HG03103 (cell line): Measurements from ENCODE around the gene CAND2.

Source experiments
- ATAC-seq: cut with Tn5 transposase; IDR thresholded peaks from one replicate; pipeline ENCODE4 v1.9.1; 2021; ENCODE audit warnings: low read depth; ENCODE audit not compliant: unreplicated experiment

CAND2 gene

DNA sequence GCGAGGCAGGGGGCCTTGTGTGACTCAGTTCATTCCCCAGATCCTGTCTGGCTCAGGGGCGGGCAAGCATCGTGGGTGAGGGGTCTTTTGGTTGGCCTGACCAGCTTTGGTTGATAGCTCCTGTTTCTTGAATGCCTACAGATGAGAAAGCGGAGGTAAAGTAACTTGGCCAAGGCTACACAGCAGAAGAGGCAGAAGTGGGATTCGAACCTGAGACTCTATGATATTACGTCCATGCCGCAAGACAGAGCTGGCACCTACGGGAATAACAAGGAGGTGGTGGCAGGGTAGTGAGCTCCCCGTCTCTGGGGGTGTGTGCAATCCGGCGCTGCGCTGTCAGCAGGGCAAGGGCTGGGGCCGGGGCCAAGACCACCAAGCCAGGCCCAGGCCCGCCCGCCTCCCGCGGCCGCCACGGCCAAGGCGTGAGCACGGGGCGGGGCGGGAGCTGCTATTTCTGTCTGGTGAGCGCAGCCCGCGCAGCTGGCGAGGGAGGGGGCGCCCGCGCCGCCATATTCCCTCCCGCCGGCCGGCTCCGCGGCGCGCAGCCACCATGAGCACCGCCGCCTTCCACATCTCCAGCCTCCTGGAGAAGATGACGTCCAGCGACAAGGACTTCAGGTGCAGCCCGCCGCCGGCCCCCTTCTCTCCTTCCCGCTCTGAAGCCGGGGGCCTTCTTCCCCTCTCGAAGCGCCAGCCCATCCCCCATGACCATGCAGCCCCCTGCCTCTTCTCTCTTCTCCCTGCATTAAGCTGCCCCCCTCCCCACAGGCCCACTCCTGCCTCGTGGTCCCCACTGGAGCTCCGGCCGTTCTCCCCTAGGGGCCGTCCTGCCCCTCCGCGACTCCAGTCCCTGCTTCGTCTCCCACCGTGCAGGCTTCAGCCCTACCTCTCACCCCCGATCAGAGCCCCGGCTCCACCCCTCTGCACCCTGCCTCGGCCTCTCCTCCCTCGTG, at the start of gene CAND2:
Gene CAND2 (plus strand): TSS at position 510 of the 953 bp plus-strand sequence. CDS start 41 bp downstream, at position 551.
- no peak for ATAC-seq

DNA sequence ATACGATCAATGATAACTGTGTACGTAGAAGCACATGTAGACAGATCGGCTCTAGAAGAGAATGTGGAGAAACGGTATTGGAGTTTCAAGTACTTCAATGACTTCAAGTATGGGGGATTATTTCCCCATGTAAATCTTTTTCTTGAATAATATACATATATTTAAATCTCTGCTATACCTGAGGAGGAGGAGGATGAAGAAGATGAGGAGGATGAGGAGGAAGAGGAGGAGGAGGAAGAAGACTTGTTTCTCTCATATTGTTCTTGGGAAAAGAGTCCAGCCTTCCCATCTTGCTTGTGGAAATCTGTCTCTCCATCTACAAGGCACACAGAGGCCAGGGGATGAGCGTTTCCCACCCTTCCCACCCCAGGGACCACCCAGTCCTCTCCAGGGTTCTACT, 48.0 kb upstream of the CAND2 start:
- ATAC-seq, result no peak

DNA sequence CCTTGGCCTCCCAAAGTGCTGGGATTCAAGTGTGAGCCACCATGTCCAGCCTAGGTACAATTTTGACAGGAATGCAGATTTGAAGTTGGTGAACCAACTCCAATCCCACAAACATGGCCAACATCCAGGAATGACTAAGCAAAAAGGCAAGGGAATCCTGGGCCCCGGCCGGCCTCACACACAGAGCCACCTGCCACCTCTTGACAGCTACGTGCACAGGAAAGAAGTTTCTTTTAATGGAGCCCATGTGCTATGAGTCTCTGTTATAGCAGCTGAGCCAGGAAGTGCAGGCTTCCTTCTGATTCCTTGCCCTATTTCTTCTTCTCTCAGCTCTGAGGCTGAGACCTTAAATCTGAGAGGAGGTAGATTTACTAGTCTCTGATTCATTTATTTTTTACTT, 46.3 kb upstream of the CAND2 start:
- no peak for ATAC-seq

DNA sequence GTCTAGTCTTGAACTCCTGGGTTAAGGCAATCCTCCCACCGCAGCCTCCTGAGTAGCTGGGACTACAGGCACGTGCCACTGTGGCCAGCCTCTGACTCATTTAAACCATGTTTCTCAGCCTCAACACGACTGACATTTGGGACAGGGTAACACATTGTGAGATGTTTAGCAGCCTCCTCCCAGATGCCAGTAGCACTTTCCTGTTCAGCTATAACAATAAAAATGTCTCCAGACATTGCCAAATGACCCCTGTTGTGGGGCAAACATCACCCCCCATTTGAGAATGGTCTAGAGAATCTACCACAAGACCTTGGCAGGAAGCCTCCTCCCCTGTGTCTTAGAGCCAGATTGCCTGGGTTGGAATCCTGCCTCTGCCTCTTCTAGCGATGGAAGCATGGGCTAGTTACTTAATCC, 45.8 kb upstream of the CAND2 start:
- ATAC-seq, result no peak

DNA sequence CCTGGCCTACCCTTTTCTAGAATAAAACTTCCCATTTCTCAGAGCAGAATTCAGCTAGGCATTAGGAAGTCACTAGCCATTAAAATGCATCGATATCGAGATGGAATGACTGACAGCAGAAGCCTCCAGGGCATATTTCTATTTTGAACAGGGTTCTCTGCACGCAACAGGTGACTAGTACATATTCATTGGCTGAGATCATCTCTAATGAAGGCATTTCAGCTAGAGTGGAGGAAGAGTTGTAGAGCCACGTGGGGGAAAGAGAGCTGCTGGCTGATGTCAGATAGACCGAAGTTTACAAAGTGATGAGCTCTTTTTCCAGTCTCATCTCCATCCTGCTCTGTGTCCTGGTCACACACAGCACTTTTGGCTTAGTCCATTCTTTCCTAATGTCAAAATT, 44.9 kb upstream of the CAND2 start:
- ATAC-seq, result no peak

DNA sequence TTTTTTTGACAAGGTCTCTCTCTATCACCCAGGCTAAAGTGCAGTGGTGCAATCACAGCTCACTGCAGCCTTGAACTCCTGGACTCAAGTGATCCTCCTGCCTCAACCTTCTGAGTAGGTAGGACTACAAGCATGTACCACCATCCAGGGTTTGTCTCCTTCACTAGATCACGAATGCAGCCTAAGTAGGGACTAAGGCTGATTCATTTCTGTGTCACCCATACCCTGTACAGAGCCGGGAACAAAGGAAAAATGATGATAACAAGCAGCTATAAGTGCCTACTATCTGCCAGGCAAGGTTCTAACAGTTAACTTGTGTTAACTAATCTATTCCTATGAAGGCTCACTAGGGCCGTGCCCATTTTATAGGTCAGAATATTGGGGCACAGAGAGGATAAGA, 44.4 kb upstream of the CAND2 start:
- no peak for ATAC-seq

DNA sequence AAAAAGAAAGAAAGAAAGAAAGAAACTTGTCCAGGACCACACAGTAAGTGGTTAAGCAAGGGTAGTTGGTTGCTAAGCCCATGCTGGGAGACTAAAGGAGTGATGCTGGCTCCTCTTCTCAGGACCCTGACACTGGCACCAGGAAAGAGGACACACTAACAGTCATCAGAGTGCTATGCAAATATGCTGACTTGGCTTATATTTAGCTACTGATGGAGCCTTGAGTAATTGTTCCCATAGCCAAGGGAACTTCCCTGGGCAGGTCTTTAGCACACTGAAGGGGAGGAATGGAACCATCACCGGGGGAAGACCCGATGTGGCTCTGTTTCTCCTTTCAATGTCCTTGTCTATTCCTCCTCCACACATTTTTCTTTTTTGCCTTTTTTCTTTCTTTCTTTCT, 43.7 kb upstream of the CAND2 start:
- ATAC-seq, result no peak

DNA sequence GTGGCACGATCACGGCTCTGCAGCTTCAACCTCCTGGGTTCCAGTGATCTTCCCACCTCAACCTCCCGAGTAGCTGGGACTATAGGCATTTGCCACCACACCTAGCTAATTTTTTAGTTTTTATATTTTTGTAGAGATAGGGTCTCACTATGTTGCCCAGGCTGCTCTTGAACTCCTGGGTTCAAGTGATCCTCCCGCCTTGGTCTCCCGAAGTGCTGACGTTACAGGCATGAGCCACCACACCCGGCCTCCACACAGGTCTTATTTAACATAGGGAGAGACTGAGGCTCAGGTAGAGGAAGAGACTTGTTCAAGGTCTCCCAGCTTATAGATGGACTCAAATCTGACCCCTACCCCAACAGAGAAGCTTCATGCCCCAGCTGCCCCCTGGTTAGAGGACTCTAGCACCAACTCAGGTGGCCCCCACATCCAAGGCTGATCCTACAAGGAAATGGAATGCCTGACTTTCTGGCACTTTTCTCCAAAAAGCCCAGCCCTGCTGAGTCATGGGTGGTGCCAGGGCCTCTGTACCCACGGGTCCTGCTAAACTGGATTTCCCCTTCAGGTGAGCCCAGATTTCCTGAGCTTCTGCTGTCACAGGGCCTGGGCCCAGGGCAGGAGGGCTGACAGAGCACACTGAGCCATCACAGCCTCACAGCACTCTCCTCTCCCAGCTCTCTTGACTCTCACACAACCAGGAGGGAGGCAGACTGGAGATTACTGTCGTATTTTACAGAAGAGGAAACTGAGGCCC, 43.0 kb upstream of the CAND2 start:
- ATAC-seq, result no peak

DNA sequence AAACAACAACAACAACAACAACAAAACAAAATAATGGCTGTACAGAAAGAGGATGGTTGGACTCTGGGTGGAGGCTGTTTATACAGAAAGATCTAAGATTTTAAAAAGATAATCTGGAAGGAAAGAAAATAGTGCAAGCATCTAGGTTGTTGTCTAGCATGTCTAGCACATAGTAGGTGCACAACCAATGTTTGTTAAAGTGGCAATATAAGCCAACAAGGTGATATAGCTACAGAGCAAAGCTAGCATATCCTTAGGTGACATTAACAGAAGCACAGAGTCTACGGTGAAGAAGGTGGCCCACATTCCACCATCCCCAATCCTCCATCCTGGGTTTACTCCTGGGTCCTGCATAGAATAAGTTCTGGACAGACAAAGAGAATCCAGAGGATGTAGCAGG, 42.2 kb upstream of the CAND2 start:
- ATAC-seq, result no peak

DNA sequence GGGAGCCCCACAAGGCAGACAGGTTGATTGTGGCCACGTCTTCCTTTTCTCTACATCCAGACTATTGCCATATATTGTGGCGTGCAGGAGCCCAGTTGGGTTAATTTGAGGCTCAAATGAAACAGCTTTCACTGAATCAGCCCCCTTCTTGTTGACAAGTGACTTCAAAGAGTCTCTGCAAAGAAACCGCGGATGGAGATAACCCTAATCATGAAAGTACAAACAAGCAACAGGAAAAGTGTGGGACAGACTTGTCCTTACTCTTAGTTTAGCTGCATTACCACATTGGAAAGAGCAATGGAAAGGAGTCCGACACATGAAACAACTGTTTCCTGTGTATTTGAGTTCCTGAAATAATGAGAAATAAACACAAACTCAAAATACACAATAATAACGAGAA, 40.7 kb upstream of the CAND2 start:
- ATAC-seq, result no peak

DNA sequence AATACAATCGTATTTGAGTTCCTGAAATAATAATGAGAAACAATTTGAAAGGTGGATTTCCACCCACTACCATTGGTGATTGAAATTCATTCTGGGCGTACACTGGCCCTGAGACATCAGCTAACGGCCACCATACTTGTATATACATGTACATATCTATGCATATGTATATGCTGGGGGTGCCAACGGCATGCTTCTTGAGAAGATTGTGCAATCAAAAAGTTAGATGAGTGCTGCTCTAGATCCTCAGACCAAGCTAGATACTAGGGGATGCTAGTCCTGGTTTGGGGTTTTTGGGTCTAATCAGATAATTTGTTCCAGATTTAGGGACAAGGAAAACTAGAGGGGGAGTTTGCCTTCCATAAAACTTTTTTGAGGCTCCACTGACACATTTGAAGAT, 40.3 kb upstream of the CAND2 start:
- no peak for ATAC-seq

DNA sequence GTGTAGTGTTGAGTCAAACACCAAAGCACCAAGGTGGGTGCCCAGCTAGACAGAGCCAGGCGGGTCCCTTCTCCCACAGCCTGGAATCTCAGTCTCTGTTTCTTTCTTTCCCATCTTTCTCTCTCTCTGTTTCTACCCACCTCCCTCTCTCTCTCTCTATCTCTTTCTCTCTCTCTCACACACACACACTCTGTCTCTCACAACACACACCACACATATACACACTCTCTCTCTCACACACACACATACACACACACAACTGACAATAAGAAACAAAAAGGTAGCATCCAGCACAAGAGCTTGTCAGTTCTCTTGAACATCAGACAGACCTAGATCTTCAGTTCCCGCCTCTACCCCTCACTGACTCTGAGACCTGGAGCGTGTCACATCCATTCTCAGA, 39.8 kb upstream of the CAND2 start:
- ATAC-seq, result no peak

DNA sequence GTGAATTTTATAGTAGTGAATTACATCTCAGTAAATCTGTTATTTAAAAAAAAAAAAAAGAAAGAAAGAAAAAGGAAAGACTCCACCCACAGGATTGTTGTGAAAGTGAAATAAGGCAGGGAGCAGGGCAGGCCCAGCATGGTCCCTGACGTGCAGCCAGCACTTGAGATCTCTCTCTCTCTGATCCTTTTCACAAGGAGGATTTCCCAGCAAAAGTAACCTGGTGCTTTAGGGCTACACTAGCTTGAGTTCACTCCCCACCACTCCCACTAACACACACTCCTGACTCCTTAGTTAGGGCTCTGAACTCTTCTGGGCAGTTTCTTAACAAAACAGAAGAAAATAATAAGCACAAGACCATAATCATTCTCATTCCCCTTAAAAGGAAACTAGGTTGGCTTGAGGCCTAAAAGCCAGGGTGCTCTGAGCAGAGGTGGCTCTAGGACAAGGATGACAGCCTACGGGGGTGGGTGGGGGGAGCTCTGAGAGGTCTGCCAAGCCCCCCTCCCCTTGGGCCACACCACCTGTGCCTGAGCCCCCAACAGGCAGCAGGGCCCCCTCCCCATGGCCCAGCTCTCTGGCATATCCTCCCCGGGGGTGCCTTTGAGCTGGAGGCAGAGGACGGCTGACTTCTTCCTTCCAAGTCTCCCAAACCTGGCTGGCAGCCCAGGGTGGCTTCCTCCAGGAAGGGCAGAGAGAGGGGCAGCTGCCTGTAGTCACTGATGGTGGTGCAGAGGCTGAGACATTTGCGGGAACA, 38.3 kb upstream of the CAND2 start:
- no peak for ATAC-seq

DNA sequence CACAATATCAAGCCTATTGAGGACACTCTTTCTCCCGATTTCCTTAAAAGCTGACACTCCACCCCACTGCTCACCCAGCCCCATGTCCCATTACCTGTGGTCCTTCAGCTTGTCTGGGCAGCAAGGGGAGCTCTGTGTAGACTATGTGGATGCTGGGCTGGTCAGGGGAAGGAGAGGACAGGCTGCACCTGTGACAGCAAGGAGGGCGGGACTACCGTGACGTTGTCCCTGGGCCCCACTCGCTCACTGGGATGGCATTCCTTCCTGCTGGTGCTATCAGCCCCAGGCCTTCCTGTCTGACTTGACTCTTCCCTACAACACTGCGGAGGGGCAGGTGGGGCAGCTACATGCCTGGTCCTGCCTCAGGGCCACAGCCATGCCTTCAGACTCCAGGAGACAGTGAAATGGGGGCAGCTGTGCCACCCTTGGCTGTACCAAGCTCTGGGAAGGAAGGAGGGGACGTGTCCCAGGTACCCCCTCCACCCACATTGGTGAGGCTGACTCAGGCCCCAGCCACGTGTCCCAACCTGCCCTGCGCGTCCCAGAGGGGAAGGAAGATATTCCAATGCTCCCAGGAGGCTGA, 37.3 kb upstream of the CAND2 start, which contains the start of gene TMEM40:
Gene TMEM40 (minus strand): TSS at position 163 of the 583 bp plus-strand sequence. CDS start 9,427 bp downstream, outside the sequence.
- ATAC-seq, result no peak

DNA sequence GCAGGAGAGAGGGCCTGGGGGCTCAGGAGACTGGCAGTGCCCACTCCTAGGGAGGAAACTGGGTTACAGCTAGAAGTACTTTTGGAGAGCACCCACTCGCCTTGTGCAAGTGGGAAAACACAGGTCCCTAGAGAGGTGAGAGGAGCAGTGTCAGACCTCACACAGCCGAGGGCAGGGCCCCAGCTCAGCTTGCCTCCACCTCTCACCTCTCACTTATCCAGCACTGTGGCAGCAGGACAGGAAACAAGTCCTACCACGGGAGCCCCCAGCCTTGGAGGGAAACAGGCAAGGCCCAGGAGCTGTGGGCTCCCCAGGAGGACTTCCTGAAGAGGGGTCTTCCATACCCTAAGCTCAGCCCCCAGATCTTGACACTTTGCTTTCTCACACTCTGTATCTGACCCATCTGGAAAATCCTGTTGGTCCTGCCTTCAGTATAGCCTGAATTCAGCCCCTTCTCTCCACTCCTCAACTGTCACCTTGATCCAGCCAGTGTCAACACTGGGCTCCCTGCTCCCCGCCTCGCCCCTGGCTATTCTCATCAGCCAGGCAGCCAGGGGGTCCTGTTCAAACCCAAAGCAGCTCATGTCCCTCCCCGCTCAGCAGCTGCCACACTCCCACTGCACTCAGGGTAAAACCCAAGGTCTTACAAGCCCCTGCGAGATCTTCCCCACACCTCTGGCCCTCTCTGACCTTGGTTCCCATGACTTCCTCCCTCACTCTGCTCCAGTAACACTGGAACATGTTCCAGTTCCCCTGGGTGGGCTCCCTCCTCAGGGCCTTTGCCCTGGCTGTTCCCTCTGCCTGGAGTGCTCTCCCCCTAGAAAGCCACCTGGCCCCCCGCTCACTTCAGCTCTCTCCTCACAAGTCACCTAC, 36.6 kb upstream of the CAND2 start:
- no peak for ATAC-seq

DNA sequence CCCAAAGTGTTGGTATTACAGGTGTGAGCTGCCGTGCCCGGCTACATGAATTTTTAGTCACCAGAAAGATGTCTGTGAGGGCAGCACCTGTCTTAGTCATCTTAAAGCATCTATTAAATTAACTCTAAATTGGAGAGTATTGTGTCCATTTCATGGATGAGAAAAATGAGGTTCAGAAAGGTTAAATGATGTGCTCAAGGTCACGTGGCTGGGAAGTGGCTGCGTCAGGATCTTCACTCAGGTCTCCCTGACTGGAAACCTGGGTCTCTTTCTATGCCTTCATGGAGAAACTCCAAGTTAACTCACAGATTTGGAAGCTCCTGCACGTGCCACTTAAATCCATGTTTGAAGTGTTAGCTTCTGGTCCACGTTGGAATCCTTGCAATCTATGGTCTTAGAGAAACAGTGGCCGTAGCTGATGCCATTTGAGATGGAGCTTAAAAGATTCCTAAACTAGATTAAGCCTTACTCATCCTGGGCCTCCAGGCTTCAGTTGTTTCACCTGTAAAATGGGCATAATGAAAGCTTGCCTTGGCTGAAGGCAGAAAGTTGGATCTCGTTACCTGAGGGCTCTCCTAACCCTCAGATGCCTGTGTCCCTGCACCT, 32.2 kb upstream of the CAND2 start:
- no peak for ATAC-seq

DNA sequence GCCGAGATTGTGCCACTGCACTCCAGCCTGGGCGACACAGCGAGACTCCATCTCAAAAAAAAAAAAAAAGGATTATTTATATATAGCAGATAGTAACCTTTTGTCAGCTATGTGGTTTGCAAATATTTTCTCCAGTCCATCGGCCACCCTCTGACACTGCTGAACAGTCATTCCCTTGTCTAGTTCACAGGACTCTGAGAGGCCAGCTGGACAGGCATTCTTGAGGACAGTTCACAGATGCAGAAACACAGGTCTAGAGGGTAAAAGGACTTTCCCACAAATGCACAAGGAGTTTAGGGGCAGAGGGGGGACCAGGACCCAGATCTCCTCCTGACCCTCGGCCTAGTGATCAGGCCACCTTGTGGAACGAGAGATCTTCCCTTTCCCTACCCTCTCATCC, 29.9 kb upstream of the CAND2 start:
- ATAC-seq, result no peak

DNA sequence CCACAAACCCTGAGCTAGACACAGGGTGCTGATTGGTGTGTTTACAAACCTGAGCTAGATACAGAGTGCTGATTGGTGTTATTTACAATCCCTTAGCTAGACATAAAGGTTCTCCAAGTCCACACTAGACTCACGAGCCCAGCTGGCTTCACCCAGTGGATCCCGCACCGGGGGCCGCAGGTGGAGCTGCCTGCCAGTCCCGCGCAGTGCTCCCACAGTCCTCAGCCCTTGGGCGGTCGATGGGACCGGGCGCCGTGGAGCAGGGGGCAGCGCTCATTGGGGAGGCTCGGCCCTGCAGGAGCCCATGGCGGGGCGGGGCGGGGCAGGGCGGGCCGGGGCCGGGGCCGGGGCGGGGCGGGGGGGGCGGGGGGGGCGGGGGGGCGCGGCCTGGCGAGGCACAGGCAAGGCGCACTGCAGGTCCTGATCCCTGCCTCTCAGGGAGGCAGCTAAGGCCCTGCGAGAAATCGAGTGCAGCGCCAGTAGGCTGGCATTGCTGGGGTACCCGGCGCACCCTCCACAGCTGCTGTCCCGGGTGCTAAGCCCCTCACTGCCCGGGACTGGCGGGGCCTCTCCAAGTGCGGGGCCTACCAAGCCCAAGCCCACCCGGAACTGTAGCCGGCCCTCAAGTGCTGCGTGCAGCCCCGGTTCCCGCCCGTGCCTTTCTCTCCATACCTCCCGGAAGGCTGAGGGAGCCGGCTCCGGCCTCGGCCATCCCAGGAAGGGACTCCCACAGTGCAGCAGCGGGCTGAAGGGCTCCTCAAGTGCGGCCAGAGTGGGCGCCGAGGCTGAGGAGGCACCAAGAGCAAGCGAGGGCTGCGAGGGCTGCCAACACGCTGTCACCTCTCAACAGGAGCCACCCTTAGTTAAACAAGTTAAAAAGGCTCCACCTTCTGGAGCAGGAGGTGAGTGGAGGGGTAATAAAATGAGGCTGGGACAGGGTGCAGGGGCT, 27.6 kb upstream of the CAND2 start:
- no peak for ATAC-seq
